HepG2 (cell line): ENCODE measurements around the gene COG4. TPM values are rescaled to one million over a fixed set of nuclear protein-coding genes. Genes with fewer than 3 reads are reported as not detected.

Experiments
- ATF7 ChIP-seq, 2 experiments: fragments of 450-650 bp in 1 of 2; sonication (generic) in 1 of 2; formaldehyde crosslinking in 1 of 2; IDR thresholded peaks; 2 replicates each; pipeline versions ENCODE4 v1.4.0 to v1.6.1; 2016 to 2020; ENCODE audit warnings: antibody characterized with exemption in 1 of 2, mild to moderate bottlenecking in 1 of 2, missing genetic modification reagents in 1 of 2
- DMAP1 ChIP-seq: IDR thresholded peaks from 2 replicates; pipeline ENCODE4 v1.6.1; 2016
- ERF ChIP-seq: IDR thresholded peaks from 2 replicates; pipeline ENCODE4 v1.6.1; 2018; ENCODE audit warnings: missing biosample characterization, missing genetic modification reagents
- ESRRA ChIP-seq: sonication (generic); formaldehyde crosslinking; IDR thresholded peaks from 2 replicates; pipeline ENCODE4 v1.5.1; 2020; ENCODE audit warnings: mild to moderate bottlenecking, low read depth, missing genetic modification reagents
- JUND ChIP-seq: sonication (generic); formaldehyde crosslinking; IDR thresholded peaks from 2 replicates; pipeline ENCODE4 v1.8.0; 2022; ENCODE audit warnings: mild to moderate bottlenecking, missing genetic modification reagents
- LCORL ChIP-seq, 2 experiments: fragments of 450-650 bp in 1 of 2; sonication (generic) in 1 of 2; formaldehyde crosslinking in 1 of 2; IDR thresholded peaks; 2 replicates each; pipeline versions ENCODE4 v1.5.0 to v1.6.1; 2017 to 2020; ENCODE audit warnings: antibody characterized with exemption in 1 of 2, missing genetic modification reagents in 1 of 2
- MYNN ChIP-seq: sonication (generic); formaldehyde crosslinking; IDR thresholded peaks from 2 replicates; pipeline ENCODE4 v1.4.0; 2020; ENCODE audit warnings: mild to moderate bottlenecking, low read depth, missing genetic modification reagents
- POLR2A ChIP-seq, 2 experiments: IDR thresholded peaks; 2 replicates each; pipeline ENCODE4 v1.6.1; 2011; ENCODE audit warnings: low read depth in 2 of 2, low read length in 2 of 2, mild to moderate bottlenecking in 1 of 2, moderate library complexity in 1 of 2; ENCODE audit not compliant: insufficient read depth in 1 of 2
- SMC3 ChIP-seq: IDR thresholded peaks from 2 replicates; pipeline ENCODE4 v1.6.1; 2011; ENCODE audit warnings: low read length, improper control_type of control experiment
- TCF7L2 ChIP-seq: IDR thresholded peaks from 2 replicates; pipeline ENCODE4 v1.6.1; 2011; ENCODE audit warnings: mild to moderate bottlenecking, low read depth, low read length, moderate library complexity
- ZNF3 ChIP-seq: IDR thresholded peaks from 2 replicates; pipeline ENCODE4 v1.7.0; 2017; ENCODE audit warnings: inconsistent platforms
- ZNF572 ChIP-seq: sonication (generic); formaldehyde crosslinking; IDR thresholded peaks from 2 replicates; pipeline ENCODE4 v1.5.1; 2020; ENCODE audit warnings: mild to moderate bottlenecking, missing genetic modification reagents
- ZNF761 ChIP-seq: sonication (generic); formaldehyde crosslinking; conservative IDR thresholded peaks from 2 replicates; pipeline ENCODE4 v1.4.0; 2020; ENCODE audit warnings: mild to moderate bottlenecking, missing genetic modification reagents
- ZNF776 ChIP-seq: sonication (generic); formaldehyde crosslinking; IDR thresholded peaks from 2 replicates; pipeline ENCODE4 v1.4.0; 2020; ENCODE audit warnings: mild to moderate bottlenecking, missing genetic modification reagents
- polyA plus RNA-seq, 8 experiments: library from polyadenylated mRNA; depleted of rRNA in 3 of 8; stranded (reverse) in 7 of 8; unstranded in 1 of 8; fragments of >200 nt; fragmentation: Illumina TruSeq in 4 of 8; extraction: Trizol in 4 of 8; gene quantifications; 2 replicates each; pipeline versions ENCODE4 v1.2.1 to v1.2.3, GENCODE V29; 2011 to 2016; ENCODE audit warnings: low read depth in 4 of 8, missing spikeins in 1 of 8, mixed read lengths in 1 of 8; ENCODE audit not compliant: insufficient read depth in 1 of 8
- total RNA-seq, 5 experiments: library from RNA; depleted of rRNA; stranded (reverse); fragments of >200 nt; fragmentation: Illumina TruSeq; extraction: Trizol; gene quantifications; 2 replicates each; pipeline ENCODE4 v1.2.3, GENCODE V29; 2016; ENCODE audit warnings: low read depth in 1 of 5
- TF ChIP-seq, protein P1 (sequence below): sonication (generic); formaldehyde crosslinking; IDR thresholded peaks from one replicate; pipeline ENCODE4 v1.5.1; 2020; ENCODE audit warnings: mild to moderate bottlenecking, missing genetic modification reagents; ENCODE audit errors: not compliant biosample characterization
- TF ChIP-seq, protein P2 (sequence below): sonication (generic); formaldehyde crosslinking; IDR thresholded peaks from 2 replicates; pipeline ENCODE4 v1.5.1; 2020; ENCODE audit warnings: mild to moderate bottlenecking, missing genetic modification reagents, moderate library complexity
- TF ChIP-seq, protein P3 (sequence below): sonication (generic); formaldehyde crosslinking; IDR thresholded peaks from 2 replicates; pipeline ENCODE4 v1.4.0; 2020; ENCODE audit warnings: missing genetic modification reagents, mild to moderate bottlenecking, borderline replicate concordance

The COG4 gene
- total and polyA plus RNA-seq, 2 of the 13 experiments (the other 11 are each of a cell fraction or from before 2014, with no cell fraction given): 51.1 to 73.8 TPM

DNA sequence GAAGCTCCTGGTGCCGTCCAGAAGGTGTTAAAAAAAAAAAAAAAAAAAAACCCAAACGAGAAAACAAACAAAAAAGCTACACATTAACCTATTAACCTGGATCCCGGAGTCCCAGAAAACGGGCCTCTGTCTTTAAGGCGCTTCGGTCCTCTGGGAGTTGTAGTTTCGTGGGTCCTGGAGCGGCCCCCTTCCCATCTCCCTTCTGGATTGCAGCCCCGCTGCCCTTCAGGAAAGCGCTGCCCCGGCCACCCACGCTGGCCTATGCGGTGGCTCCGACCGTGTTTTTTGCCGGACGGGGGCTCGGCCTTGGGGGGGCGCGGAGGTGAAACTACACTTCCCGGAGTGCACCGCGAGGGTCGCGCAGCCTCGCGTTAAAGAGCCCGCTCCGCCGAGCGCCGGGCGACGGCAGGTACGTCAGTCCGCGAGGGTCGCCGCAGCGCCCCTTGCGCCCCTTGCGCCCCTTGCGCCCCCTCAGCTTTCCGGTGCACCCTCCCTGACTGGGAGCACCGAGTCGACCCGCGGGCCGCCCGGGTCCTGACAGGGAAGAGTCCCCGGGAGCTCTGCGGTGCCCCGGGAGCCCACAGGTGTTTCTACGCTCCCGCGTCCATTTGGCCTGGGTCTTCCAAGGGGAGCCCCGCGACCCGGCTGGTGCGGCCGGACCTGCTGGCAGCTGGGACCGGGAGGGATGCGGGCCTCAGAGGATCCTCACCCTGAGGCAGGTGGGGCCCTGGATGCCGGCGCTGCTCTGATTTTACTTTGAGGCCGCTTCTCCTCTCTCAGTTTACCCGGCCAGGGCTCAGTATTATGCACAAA, 68.9 kb downstream of the COG4 start, which contains the start of gene FCSK (continued):
- TF ChIP-seq ATF7 (IDR thresholded peaks at IDR 0.05) (no peak), ATF7 (CRISPR knock-in tag; IDR thresholded peaks at IDR 0.05) (peak; percentile 68; the same call in 1 of the 2 replicates), MYNN (peak; percentile 89; the same call in 1 of the 2 replicates), ZNF776 (CRISPR knock-in tag) (peak; percentile 90), ZNF572 (CRISPR knock-in tag) (0 out of 2 replicates have a peak, but pooled peaks have one; percentile 83), ESRRA (CRISPR knock-in tag) (peak; percentile 70), JUND (CRISPR knock-in tag) (no peak; the same call in 1 of the 2 replicates), SMC3 (no peak), ERF (no peak; the same call in 1 of the 2 replicates), DMAP1 (peak; percentile 88), TCF7L2 (no peak), ZNF3 (CRISPR knock-in tag) (no peak), LCORL (IDR thresholded peaks at IDR 0.05) (no peak), LCORL (CRISPR knock-in tag; IDR thresholded peaks at IDR 0.05) (peak; percentile 36; the same call in 1 of the 2 replicates), ZNF761 (CRISPR knock-in tag) (peak; percentile 62; the same call in 1 of the 2 replicates), POLR2A (IDR thresholded peaks at IDR 0.05; ENCODE audit: insufficient read depth in 1 of 2, low read depth in 2 of 2, low read length in 2 of 2) (peak in 1 of 2 experiments; percentile 82; a peak in 3 of 4 replicates)
- TF ChIP-seq, protein P1, sequence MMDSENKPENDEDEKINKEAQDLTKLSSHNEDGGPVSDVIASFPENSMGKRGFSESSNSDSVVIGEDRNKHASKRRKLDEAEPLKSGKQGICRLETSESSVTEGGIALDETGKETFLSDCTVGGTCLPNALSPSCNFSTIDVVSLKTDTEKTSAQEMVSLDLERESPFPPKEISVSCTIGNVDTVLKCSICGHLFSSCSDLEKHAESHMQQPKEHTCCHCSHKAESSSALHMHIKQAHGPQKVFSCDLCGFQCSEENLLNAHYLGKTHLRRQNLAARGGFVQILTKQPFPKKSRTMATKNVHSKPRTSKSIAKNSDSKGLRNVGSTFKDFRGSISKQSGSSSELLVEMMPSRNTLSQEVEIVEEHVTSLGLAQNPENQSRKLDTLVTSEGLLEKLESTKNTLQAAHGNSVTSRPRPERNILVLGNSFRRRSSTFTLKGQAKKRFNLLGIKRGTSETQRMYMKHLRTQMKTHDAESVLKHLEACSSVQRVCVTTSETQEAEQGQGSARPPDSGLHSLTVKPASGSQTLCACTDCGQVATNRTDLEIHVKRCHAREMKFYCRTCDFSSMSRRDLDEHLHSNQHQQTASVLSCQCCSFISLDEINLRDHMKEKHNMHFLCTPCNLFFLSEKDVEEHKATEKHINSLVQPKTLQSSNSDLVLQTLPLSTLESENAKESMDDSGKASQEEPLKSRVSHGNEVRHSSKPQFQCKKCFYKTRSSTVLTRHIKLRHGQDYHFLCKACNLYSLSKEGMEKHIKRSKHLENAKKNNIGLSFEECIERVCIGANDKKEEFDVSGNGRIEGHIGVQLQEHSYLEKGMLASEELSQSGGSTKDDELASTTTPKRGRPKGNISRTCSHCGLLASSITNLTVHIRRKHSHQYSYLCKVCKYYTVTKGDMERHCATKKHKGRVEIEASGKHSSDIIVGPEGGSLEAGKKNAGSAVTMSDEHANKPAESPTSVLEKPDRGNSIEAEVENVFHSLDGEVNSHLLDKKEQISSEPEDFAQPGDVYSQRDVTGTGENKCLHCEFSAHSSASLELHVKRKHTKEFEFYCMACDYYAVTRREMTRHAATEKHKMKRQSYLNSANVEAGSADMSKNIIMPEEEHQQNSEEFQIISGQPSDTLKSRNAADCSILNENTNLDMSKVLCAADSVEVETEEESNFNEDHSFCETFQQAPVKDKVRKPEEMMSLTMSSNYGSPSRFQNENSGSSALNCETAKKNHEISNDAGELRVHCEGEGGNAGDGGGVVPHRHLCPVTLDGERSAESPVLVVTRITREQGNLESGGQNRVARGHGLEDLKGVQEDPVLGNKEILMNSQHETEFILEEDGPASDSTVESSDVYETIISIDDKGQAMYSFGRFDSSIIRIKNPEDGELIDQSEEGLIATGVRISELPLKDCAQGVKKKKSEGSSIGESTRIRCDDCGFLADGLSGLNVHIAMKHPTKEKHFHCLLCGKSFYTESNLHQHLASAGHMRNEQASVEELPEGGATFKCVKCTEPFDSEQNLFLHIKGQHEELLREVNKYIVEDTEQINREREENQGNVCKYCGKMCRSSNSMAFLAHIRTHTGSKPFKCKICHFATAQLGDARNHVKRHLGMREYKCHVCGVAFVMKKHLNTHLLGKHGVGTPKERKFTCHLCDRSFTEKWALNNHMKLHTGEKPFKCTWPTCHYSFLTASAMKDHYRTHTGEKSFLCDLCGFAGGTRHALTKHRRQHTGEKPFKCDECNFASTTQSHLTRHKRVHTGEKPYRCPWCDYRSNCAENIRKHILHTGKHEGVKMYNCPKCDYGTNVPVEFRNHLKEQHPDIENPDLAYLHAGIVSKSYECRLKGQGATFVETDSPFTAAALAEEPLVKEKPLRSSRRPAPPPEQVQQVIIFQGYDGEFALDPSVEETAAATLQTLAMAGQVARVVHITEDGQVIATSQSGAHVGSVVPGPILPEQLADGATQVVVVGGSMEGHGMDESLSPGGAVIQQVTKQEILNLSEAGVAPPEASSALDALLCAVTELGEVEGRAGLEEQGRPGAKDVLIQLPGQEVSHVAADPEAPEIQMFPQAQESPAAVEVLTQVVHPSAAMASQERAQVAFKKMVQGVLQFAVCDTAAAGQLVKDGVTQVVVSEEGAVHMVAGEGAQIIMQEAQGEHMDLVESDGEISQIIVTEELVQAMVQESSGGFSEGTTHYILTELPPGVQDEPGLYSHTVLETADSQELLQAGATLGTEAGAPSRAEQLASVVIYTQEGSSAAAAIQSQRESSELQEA (CRISPR knock-in tag): peak; percentile 91
- TF ChIP-seq, protein P2, sequence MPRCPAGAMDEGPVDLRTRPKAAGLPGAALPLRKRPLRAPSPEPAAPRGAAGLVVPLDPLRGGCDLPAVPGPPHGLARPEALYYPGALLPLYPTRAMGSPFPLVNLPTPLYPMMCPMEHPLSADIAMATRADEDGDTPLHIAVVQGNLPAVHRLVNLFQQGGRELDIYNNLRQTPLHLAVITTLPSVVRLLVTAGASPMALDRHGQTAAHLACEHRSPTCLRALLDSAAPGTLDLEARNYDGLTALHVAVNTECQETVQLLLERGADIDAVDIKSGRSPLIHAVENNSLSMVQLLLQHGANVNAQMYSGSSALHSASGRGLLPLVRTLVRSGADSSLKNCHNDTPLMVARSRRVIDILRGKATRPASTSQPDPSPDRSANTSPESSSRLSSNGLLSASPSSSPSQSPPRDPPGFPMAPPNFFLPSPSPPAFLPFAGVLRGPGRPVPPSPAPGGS (CRISPR knock-in tag): peak; percentile 79; the same call in 1 of the 2 replicates
- TF ChIP-seq, protein P3, sequence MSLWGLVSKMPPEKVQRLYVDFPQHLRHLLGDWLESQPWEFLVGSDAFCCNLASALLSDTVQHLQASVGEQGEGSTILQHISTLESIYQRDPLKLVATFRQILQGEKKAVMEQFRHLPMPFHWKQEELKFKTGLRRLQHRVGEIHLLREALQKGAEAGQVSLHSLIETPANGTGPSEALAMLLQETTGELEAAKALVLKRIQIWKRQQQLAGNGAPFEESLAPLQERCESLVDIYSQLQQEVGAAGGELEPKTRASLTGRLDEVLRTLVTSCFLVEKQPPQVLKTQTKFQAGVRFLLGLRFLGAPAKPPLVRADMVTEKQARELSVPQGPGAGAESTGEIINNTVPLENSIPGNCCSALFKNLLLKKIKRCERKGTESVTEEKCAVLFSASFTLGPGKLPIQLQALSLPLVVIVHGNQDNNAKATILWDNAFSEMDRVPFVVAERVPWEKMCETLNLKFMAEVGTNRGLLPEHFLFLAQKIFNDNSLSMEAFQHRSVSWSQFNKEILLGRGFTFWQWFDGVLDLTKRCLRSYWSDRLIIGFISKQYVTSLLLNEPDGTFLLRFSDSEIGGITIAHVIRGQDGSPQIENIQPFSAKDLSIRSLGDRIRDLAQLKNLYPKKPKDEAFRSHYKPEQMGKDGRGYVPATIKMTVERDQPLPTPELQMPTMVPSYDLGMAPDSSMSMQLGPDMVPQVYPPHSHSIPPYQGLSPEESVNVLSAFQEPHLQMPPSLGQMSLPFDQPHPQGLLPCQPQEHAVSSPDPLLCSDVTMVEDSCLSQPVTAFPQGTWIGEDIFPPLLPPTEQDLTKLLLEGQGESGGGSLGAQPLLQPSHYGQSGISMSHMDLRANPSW (CRISPR knock-in tag): peak; percentile 96; the same call in 1 of the 2 replicates
